Measurements from ENCODE around the gene REXO1.

DNA sequence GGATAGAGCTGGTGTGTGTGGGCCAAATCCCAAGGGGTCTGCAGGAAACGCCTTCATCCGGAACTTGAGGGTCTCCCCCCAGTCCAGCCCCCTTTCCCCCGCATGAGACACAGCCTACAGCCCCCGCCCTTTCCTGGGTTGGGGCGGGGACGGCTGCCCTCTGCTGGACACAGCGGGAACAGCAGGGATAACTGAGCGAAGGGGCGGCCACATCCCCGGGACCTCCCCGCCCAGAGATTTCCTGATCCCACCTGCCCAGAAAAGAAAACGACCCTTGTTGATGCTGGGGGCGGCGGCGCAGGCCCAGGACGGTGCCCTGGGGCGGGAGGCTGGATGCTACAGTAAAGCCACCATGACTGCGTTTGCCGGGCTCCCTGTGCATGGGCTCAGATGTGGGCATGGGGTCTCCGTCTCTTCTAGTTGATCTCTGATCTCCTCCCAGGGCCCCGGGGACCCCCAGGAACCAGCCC is 80.8 kb downstream of the REXO1 start:
- no peak for TF ChIP-seq EZH2phosphoT487 (IDR thresholded peaks at IDR 0.05; ENCODE audit: borderline replicate concordance)
- no peak for TF ChIP-seq EZH2 (IDR thresholded peaks at IDR 0.05)
- TF ChIP-seq, protein P1, sequence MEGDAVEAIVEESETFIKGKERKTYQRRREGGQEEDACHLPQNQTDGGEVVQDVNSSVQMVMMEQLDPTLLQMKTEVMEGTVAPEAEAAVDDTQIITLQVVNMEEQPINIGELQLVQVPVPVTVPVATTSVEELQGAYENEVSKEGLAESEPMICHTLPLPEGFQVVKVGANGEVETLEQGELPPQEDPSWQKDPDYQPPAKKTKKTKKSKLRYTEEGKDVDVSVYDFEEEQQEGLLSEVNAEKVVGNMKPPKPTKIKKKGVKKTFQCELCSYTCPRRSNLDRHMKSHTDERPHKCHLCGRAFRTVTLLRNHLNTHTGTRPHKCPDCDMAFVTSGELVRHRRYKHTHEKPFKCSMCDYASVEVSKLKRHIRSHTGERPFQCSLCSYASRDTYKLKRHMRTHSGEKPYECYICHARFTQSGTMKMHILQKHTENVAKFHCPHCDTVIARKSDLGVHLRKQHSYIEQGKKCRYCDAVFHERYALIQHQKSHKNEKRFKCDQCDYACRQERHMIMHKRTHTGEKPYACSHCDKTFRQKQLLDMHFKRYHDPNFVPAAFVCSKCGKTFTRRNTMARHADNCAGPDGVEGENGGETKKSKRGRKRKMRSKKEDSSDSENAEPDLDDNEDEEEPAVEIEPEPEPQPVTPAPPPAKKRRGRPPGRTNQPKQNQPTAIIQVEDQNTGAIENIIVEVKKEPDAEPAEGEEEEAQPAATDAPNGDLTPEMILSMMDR (IDR thresholded peaks at IDR 0.05 in 2 of 3, conservative IDR thresholded peaks at IDR 0.05 in 1 of 3; ENCODE audit: borderline replicate concordance in 1 of 3, insufficient read depth in 1 of 3, low read depth in 2 of 3, low read length in 2 of 3), result peak; percentile 83 to 94 (median 85)
- TF ChIP-seq POLR2A (IDR thresholded peaks at IDR 0.05; ENCODE audit: borderline replicate concordance, extremely low read depth, insufficient read depth, insufficient read length), result no peak
- TF ChIP-seq, protein P2, sequence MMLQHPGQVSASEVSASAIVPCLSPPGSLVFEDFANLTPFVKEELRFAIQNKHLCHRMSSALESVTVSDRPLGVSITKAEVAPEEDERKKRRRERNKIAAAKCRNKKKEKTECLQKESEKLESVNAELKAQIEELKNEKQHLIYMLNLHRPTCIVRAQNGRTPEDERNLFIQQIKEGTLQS (IDR thresholded peaks at IDR 0.05), result no peak
- no peak for TF ChIP-seq EGR1 (IDR thresholded peaks at IDR 0.05; ENCODE audit: low read depth)
- TF ChIP-seq, protein P3, sequence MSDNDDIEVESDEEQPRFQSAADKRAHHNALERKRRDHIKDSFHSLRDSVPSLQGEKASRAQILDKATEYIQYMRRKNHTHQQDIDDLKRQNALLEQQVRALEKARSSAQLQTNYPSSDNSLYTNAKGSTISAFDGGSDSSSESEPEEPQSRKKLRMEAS (IDR thresholded peaks at IDR 0.05), result no peak
- no peak for TF ChIP-seq TCF7L2 (IDR thresholded peaks at IDR 0.05; ENCODE audit: borderline replicate concordance, extremely low read depth, insufficient read depth, insufficient read length)
- no peak for TF ChIP-seq POLR2AphosphoS5 (IDR thresholded peaks at IDR 0.05; ENCODE audit: low read depth, low read length)
- TF ChIP-seq CBX3 (IDR thresholded peaks at IDR 0.05; ENCODE audit: low read depth), result no peak
- no peak for TF ChIP-seq SRF (IDR thresholded peaks at IDR 0.05; ENCODE audit: low read depth)
- TF ChIP-seq ZNF274 (IDR thresholded peaks at IDR 0.05; ENCODE audit: low read depth, low read length), result no peak
- no peak for TF ChIP-seq SP1 (IDR thresholded peaks at IDR 0.05; ENCODE audit: low read depth)
